Putamen (tissue), 1 donor: Measurements from ENCODE around the gene TRIM31.
A peak's percentile ranks its signal among the peaks of the same experiment; 100 is the strongest.

Experiments
- DNase-seq: peaks from one replicate; pipeline ENCODE4 v3.0.0-alpha.2; 2016; ENCODE audit warnings: low spot score

The TRIM31 gene

DNA sequence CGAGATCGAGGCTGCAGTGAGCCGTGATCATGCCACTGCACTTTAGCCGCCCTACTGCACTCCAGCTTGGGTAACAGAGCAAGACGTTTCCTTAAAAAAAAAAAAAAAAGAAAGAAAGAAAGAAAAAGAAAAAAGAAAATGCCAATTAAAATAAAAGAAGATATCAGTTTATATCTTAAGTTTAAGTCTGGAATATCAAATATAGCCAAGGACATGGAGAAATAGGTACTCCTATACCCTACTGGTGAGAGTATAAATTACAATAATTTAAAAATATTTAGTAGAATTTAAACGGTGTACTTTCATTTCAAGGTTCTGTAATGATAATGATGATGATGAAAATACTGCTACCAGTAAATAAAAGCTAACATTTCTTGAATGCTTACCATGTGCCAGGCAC is 3.8 kb upstream of the TRIM31 start:
- no peak for DNase-seq

DNA sequence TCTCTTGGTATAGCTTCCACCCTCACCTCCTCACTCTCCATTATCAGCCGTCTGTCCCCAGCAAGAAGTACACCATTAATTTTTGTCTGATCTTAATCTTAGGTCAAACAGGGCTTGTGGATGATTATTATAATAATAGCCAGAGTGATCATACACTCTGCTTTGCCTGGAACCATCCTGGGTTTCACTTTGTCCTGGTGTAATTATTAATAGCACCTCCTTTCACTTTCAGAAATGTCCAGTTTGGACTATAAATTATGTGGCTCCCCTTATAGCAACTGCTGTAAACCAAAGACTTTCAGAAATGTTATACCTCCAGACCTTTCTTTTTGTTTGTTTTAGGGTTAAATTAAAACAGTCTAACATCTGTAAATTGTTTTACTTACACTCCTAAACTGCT is 951 bp upstream of the TRIM31 start:
- DNase-seq = no peak

GRCh38 chr6:30112402-30112994 is 392 bp downstream of the TRIM31 start:
- DNase-seq = no peak

DNA sequence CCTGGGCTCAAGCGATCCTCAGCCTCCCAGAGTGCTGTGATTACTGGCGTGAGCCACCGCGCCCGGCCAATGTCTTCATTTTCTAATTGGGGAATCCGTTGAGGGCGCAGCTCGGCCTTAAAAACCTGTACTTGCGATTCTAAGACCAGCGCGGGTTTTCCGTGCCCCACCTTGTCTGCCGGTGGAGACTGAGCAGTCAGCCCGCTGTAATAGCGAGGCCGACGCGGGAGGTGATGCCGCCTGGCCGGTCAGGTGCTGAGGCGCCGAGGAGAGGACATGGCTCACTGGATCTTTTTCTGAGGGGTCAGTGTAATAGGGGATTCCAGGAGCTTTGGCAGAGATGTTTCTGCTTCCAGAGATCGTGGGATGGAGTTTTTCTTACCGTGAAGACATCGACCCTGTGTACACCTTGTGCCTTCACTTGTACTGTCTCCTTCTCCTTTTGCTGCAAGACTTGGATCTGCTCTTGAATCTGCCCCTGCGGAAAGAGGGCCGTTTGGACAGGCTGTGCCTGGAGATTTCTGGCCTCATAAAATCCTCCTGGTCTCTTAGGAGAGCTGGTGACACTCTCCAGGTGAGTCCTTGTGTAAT is 1.5 kb downstream of the TRIM31 start:
- no peak for DNase-seq

- no peak for DNase-seq
Measured at GRCh38 chr6:30104661-30105060, 8.2 kb downstream of the TRIM31 start.

DNA sequence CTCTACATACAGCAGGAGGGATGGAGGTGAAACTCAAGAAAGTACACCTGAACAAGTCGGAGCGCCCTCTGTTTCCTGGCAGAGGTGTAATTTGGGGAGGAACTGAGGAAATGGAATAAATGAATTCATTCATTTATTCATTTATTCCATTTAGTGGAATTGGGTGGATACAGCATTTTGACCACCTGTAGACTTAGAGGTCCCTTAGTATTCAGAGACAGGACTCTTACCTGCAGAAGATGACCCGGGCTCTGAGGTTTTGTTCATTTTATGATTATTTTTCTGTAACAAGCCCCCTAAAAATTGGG is 9.1 kb downstream of the TRIM31 start:
- no peak for DNase-seq

DNA sequence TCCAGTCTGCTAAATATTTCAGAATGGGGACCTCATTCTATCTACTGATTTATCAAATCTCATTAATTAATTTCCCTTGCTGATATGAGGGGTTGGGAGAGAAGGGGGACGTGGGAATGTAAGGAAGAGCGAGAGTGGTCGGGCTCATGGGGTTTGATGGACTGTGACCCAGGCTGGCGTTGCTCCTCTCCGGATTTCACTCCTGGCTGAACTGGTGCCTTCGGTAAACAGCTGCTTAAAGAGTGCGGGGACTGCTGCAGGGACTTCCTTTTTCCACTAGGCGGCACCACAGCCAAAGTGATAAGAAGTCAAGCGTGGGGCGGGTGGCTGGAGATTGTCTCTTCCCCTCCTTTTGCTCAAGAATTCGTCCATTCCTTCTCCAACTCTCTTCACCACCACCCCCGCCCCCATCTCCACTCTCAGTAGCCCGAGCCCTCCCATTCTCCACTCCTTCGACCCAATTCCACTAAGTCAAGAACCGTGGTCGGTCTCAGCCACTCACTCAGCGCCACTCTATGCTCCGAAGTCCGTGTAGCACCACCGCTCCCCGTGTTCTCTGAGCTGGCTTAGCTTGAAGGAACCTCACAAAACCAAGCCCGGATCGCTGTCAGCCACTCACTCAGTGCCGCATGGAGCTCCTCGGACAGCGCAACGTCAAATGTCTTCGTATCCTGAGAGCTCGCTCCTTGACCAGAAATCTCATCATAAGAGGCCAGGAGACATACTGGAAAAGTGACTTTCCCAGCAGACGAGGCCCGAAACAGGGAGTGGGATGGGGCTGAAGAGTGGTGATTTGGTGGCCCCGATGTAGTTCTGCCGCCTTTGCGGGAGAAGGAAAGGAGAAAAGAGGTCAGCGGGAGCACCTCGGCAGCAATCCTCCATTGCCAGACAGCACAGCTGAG is 9.7 kb downstream of the TRIM31 start:
- peak; percentile 83 for DNase-seq

DNA sequence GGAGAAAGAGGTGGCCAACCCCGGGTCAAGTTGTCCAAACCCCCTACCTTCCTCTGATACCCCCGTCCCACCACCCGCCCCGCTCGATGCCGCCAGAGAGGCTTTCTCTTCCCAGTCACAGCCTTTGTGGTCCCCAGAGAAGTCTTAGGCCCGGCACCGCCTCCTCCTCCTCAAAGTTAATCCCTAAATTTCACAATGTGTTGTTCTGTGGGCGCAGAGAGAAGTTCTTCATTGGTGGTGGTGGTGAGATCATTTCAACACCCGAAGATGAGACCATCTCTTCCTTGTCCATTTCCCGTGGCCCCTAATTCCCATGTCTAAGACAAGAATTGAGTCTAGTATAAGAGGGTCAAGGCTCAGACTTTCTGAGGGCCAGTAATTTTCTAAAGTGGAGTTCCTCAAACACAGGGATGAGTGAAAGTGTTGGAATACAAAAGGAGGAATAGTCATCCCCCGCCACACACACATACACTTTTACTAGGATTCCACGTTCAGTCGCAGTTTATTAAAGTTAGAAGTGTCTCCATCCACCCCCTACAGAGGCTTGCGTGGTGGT is 10.4 kb downstream of the TRIM31 start:
- DNase-seq = no peak

DNA sequence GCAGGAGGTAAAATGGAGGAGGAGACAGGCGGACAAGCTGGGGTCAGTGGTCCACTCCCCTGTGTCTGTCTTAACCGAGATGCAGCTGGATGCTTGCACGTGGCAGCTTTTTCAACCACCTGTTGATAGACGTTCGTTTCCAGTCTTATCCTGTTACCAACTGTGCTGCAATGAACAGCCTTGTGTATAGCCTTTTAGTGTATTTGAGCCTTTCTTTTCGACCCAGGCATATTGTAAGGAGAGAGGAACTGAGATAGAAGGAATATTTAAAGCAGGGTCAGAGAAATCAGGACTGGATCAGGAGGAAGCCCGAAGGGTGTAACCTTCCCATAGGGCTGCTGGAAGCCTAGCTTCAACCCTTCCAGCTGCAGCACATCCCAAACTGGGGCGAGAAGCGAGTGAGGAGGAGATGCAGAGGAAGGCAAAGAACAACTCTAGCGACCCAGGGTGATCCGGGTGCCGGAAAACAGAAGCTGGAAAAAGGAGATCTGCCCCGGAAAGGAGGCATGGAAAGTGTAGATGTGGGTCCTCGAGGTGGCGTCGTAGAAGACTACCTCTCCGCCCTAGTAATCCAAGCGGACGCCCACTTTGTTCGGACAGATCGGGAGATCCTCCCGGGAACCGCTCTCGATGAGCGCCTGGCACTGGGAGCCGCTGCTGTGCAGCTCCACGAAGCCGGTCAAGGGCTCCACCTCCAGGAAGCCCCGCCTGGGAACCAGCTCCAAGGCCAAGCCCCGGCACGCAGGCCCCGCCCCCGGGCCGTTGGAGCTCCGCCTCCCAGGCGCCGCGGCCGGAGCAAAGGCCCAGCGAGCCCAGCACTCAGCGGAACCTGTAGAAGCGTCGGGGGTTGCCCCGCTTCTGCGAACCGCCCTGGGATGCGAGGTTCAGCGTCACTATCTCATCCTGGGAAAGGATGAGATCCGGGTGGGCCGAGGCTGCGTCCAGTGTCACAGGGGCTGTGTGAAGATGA is 11.2 kb downstream of the TRIM31 start:
- peak; percentile 83 for DNase-seq

DNA sequence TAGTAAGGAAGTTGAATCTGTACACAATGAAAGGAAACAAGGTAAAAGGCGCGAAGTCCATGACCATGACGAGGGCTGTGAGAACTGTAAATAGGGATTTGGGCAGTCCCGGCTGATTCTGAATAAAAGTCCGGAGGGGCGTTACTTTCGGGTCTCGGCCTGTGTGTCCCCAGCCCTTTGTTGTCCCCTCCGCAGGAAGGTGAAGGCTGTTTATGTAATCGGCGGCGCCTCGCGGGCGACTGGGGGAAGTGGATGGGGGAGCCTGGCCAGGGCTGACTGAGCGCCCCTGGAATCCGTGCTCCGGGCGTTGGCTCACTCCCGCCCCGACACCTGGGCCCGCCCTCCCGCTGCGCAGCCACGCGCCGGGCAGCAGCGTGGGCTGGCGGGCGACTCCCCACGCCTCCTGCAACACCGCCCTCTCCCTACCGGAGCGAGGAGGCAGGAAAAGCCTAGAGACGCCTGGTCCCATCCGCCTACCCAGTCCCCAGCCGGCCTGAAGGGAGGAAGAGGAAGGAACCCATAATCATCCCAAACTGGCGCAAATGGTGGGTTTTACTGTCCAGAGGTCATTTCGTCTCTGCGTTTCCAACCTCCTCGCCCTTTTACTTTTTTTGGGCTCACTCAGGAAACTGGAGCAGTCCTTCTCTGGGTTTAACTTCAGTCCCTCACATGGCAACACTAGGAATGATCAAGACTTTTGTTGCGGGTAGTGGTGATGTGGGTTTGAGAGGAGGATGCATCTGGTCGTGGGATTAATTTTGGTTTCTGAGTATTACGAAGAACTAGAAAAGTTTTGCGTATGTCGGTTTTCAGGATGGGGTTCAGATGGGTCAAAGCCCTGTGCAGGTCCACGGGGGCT is 12.1 kb downstream of the TRIM31 start:
- no peak for DNase-seq

GRCh38 chr6:30100154-30100553 is 12.7 kb downstream of the TRIM31 start:
- no peak for DNase-seq

GRCh38 chr6:30097902-30098768 is 14.8 kb downstream of the TRIM31 start:
- DNase-seq = no peak

DNA sequence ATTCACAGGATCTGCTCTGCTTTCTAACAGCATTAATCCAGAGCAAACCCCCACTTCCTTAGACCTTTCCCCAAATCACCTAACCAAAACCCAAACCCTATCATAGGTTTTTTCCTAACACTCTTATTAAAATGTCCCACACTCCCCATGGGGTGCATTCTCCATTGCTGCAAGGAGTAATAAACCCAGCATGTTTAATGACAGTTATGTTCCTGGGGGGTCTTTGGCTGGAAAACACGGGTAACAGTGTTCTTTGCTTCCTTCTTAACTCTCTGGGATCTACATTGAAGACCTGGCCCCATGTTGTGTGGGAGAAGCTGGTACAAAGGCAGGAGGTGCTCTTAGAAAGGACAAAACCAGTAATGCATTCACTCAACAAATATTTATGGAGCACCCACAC is 16.1 kb downstream of the TRIM31 start:
- DNase-seq = no peak

GRCh38 chr6:30093951-30094661 is 18.8 kb downstream of the TRIM31 start:
- DNase-seq = no peak

DNA sequence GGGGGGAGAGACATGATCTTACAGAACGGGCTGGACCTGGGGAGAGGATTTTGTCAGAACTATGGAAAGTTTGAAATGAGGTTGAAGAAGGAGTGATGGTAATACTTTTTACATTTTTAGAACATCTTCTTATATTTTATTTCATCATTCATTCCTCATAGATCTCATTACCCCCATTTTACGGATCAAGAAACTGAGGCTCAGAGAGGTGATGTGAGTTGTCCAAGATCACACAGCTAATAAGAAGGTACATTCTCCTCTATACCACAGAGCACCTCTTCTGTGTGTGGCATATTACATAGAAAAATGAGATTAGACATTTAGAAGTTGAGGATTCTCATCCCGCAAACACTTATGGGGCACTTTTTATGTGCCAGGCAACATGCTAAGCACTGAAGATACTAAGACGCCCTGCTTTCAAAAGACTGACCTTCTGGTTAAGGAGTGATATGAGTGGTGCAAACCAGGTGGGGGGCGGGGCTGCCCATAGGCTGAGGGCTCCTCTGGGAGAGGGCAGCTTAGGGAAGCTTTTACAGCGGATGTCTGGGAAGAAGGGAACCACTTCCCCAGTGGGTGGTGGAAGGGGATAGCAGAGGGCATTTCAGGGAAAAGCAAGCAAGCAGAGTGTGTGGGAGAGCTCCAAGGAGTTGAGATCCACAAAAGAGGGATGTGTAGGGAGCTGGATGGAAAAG is 19.9 kb downstream of the TRIM31 start:
- DNase-seq = no peak

DNA sequence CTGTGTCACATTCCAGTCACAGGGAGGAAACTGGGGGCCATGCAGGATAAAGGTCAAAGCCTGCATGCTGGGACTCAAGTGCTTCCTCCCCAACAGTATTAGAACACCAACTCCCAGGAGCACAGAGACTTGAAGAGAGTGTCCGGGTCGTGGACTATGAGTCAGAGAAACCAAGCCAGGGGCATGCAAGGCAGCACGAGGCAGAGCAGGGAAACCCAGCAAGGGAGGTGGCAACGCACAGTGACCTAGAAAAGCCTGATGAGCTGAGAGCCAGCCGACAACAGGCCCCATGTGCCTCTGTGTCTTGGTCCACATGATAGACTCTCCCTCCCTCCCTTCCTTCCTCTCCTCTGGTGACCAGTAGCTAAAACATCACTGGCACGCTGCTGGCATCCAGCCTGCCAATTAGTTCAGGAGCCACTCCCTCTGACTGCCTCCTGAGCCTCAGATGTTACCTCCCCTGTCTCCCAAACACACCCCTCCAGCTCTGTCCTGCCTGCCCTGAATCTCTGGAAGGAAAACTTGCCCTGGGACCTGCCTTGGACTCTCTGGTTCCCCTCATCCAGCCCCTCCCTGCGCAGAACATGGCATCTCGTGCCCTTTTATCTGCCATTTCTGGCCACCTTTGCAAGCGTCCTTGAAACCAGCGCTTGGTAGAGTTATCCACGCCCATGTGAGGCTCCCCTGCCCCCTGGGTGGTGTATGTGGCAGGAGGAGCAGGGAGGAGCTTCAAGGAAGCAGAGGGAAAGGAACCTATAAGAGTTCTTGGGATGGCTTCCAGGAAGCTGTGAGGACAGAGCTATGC is 21.1 kb downstream of the TRIM31 start:
- no peak for DNase-seq

- DNase-seq = no peak
Measured at GRCh38 chr6:30087876-30088275, 25.0 kb downstream of the TRIM31 start.

DNA sequence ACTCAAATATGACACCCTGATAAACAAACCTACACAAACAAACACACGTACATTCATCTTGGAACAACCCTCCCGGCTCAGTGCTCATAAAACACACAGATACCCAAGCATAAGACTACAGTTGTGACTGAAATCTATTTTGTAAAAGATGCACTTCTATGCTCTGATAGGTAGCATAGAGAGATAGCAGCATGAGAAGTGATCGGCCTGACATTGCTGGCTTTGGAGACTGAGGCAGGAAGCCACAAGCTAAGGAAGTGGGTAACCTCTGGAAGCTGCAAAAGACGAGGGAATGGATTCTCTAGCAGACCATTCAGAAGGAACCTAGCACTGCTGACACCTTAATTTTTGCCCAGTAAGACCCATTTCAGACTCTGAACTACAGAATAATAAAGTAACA is 35.7 kb downstream of the TRIM31 start:
- no peak for DNase-seq
